ENCODE measurements around the gene LRRC26. TPM values are rescaled to one million over a fixed set of nuclear protein-coding genes. Genes with fewer than 3 reads are reported as not detected.

Gene LRRC26
- total and polyA plus RNA-seq, 2 of the 13 experiments (the other 11 are each of a cell fraction or from before 2014, with no cell fraction given), result not detected

DNA sequence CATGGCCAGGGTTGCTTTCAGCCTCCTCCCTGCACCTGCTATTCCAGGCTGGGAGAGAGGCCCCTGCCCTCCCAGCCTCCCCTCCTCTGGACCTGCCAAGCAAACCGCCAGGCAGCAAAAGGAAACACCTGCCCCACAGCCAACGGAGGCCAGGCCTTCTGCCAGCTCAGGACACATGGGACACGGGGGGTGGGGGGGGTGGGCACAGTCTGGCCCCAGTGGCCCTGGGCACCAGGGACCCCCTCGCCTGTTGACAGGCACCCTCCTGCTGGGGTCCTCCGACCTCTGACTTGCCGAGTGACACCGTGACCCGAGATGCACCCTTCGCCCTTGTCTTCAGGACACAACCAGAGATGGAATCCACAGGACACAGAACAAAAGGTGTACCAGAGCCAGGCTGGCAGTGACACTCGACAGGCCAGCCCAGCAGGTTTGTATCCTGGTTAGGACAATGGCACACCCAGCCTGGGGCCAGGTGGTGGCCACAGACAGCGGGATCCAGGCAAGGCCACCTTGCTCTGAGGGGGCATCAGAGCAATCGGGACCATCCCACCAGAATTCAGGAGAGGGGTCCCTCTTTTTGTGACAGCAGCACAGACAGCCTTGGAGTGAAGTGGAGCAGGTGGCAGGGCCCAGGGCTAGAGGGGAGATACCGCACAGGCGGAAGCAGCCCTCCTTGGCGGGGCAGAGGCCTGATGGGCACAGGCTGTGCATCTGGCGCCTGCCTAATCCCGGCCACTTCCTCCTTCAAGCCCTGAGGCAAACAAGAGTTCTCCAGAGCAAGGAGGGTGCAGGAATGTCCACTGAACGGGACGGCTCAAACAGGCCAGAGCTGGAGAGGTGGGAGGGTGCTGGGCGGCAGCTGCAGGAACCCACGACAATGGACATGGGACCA lies 3.3 kb upstream of the LRRC26 start:
- Histone ChIP-seq H3K9ac (ENCODE audit: insufficient read depth, low read depth, low read length) (no peak overlapping the region), H3K36me3 (replicated peaks in 1 of 2; ENCODE audit: control insufficient read depth in 1 of 2, insufficient read depth in 2 of 2, low read length in 2 of 2) (0 out of 5 replicates have a peak, but pooled peaks cover 0 to 1% of the 10 kb centered on the region in 2 experiments), H4K20me1 (ENCODE audit: insufficient read depth, low read length) (no peaks in the 10 kb centered on the region), H2AFZ (ENCODE audit: low read length) (no peak overlapping the region), H3K9me3 (ENCODE audit: low read length) (no peaks in the 10 kb centered on the region), H3K27ac (ENCODE audit: extremely low read length, insufficient read depth, low read length) (no peak overlapping the region), H3K4me2 (ENCODE audit: low read depth, low read length) (no peak overlapping the region), H3K79me2 (ENCODE audit: insufficient read depth, low read length) (no peaks in the 10 kb centered on the region), H3K4me3 (replicated peaks in 1 of 3; ENCODE audit: insufficient read depth in 1 of 3, low read depth in 2 of 3, low read length in 3 of 3) (no peak overlapping the region), H3K4me1 (ENCODE audit: insufficient read depth, low read length) (peaks cover 9% of the 10 kb centered on the region), H3K27me3 (ENCODE audit: control insufficient read depth in 1 of 2, insufficient read depth in 2 of 2, low read length in 2 of 2) (peaks cover 0 to 33% of the 10 kb centered on the region in 2 experiments; a peak in 3 of 5 replicates)
- intact Hi-C loops (cut with micrococcal nuclease; ENCODE audit: unreplicated experiment), result loop anchor here (10.0 kb wide), 1 partner anchor 58 kb away; the partner anchor contains the start of gene DPP7
- ChIA-PET POLR2A (no interaction called here), CTCF (ENCODE audit: low intra/inter-chr PET ratio, low total read pairs) (no interaction called here)
- TF ChIP-seq SAFB2 (CRISPR knock-in tag; IDR thresholded peaks at IDR 0.05; ENCODE audit: borderline replicate concordance, low read depth), result no peak
- no peak for TF ChIP-seq CBX5 (CRISPR knock-in tag; IDR thresholded peaks at IDR 0.05; ENCODE audit: borderline replicate concordance)
- TF ChIP-seq, protein P1, sequence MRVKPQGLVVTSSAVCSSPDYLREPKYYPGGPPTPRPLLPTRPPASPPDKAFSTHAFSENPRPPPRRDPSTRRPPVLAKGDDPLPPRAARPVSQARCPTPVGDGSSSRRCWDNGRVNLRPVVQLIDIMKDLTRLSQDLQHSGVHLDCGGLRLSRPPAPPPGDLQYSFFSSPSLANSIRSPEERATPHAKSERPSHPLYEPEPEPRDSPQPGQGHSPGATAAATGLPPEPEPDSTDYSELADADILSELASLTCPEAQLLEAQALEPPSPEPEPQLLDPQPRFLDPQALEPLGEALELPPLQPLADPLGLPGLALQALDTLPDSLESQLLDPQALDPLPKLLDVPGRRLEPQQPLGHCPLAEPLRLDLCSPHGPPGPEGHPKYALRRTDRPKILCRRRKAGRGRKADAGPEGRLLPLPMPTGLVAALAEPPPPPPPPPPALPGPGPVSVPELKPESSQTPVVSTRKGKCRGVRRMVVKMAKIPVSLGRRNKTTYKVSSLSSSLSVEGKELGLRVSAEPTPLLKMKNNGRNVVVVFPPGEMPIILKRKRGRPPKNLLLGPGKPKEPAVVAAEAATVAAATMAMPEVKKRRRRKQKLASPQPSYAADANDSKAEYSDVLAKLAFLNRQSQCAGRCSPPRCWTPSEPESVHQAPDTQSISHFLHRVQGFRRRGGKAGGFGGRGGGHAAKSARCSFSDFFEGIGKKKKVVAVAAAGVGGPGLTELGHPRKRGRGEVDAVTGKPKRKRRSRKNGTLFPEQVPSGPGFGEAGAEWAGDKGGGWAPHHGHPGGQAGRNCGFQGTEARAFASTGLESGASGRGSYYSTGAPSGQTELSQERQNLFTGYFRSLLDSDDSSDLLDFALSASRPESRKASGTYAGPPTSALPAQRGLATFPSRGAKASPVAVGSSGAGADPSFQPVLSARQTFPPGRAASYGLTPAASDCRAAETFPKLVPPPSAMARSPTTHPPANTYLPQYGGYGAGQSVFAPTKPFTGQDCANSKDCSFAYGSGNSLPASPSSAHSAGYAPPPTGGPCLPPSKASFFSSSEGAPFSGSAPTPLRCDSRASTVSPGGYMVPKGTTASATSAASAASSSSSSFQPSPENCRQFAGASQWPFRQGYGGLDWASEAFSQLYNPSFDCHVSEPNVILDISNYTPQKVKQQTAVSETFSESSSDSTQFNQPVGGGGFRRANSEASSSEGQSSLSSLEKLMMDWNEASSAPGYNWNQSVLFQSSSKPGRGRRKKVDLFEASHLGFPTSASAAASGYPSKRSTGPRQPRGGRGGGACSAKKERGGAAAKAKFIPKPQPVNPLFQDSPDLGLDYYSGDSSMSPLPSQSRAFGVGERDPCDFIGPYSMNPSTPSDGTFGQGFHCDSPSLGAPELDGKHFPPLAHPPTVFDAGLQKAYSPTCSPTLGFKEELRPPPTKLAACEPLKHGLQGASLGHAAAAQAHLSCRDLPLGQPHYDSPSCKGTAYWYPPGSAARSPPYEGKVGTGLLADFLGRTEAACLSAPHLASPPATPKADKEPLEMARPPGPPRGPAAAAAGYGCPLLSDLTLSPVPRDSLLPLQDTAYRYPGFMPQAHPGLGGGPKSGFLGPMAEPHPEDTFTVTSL (CRISPR knock-in tag; IDR thresholded peaks at IDR 0.05; ENCODE audit: borderline replicate concordance), result no peak
- TF ChIP-seq ZNF460 (CRISPR knock-in tag; IDR thresholded peaks at IDR 0.05; ENCODE audit: borderline replicate concordance), result no peak
- TF ChIP-seq, protein P2, sequence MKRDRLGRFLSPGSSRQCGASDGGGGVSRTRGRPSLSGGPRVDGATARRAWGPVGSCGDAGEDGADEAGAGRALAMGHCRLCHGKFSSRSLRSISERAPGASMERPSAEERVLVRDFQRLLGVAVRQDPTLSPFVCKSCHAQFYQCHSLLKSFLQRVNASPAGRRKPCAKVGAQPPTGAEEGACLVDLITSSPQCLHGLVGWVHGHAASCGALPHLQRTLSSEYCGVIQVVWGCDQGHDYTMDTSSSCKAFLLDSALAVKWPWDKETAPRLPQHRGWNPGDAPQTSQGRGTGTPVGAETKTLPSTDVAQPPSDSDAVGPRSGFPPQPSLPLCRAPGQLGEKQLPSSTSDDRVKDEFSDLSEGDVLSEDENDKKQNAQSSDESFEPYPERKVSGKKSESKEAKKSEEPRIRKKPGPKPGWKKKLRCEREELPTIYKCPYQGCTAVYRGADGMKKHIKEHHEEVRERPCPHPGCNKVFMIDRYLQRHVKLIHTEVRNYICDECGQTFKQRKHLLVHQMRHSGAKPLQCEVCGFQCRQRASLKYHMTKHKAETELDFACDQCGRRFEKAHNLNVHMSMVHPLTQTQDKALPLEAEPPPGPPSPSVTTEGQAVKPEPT (CRISPR knock-in tag; IDR thresholded peaks at IDR 0.05; ENCODE audit: low read depth), result no peak
- BruUV-seq (replicated peaks), result no TSS peak
- no peak for DNase-seq (ENCODE audit: low spot score)
- 56% methylated on average over 12 of the region's 21 CpGs for WGBS (ENCODE audit: low lambda C conversion rate)
- no peak for ATAC-seq
- in situ Hi-C loops (cut with HindIII; ENCODE audit: extremely low pct_ligation_motif_present, low pct_unique_long_range_greater_than_20kb), result no loop called here
- no peak for FAIRE-seq

Data from HepG2 (cell line).